ENCODE measurements around the gene CRIP2. TPM values are rescaled to one million over a fixed set of nuclear protein-coding genes. Genes with fewer than 3 reads are reported as not detected.

Gene CRIP2
- polyA plus RNA-seq, 1 donor from 2014 or later = 214 TPM

DNA sequence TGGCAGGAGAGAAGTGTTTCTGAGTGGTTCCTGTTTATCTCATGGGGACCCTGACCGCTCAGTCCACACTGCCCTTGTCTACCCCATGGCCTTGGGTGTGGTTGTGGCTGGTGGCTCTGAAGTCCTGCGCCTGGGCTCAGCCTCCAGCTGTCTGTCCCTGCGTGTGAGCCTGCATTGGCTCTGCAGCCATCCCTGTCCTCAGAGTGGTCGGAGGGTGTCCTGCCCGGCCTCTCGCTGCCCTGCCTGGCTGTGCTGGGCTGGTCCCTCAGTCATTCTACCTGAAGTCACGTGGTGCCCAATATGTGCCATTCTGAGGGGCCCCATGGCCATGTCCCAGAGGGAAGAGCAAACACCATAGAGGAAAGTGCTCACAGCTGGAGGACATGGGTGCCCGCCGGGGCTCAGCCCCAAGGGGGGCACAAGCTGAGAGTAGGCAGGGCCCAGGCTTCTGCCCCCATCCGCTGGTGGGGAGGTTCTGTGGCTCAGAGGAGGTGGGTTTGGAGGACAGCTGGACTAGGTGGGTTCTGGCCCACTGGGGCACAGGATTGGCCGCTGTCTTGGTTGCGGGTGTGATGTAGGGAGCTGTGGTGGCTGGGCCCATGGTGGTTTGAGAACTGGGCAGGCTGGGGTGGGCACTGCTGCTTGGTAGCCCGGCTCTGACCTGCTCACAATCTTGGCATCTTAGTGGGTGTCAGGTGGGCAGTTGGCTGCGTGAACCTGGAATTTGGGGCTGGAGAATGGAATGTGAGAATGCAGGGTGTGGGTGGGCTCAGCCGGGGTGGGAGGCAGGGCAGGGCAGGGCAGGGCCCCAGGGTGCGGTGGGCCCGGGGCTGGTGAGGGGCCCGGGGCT lies 28.1 kb downstream of the CRIP2 start:
- Histone ChIP-seq H3K4me2 (ENCODE audit: low read length) (no peak overlapping the region), H3K27me3 (ENCODE audit: insufficient read depth, low read depth, low read length) (no peaks in the 10 kb centered on the region), H2AFZ (ENCODE audit: low read depth, low read length) (no peak overlapping the region), H3K9me2 (ENCODE audit: insufficient read depth, low read length) (no peaks in the 10 kb centered on the region), H3K4me3 (ENCODE audit: low read length) (no peak overlapping the region), H3K9me3 (ENCODE audit: low read length) (no peaks in the 10 kb centered on the region), H3K9ac (ENCODE audit: low read length) (no peak overlapping the region), H3F3A (ENCODE audit: insufficient read depth, low read length, poor library complexity, severe bottlenecking) (no peaks in the 10 kb centered on the region), H4K20me1 (ENCODE audit: insufficient read depth) (no peaks in the 10 kb centered on the region), H3K27ac (ENCODE audit: low read length) (no peak overlapping the region), H3K36me3 (ENCODE audit: insufficient read depth, low read length) (no peaks in the 10 kb centered on the region), H3K79me2 (replicated peaks; ENCODE audit: insufficient read depth, low read length) (no peaks in the 10 kb centered on the region)
- no peak for TF ChIP-seq MXI1 (conservative IDR thresholded peaks at IDR 0.05; ENCODE audit: poor library complexity, severe bottlenecking)
- no peak for TF ChIP-seq EZH2 (IDR thresholded peaks at IDR 0.05; ENCODE audit: borderline replicate concordance, insufficient read depth, low read length, poor library complexity, severe bottlenecking)
- TF ChIP-seq, protein P1, sequence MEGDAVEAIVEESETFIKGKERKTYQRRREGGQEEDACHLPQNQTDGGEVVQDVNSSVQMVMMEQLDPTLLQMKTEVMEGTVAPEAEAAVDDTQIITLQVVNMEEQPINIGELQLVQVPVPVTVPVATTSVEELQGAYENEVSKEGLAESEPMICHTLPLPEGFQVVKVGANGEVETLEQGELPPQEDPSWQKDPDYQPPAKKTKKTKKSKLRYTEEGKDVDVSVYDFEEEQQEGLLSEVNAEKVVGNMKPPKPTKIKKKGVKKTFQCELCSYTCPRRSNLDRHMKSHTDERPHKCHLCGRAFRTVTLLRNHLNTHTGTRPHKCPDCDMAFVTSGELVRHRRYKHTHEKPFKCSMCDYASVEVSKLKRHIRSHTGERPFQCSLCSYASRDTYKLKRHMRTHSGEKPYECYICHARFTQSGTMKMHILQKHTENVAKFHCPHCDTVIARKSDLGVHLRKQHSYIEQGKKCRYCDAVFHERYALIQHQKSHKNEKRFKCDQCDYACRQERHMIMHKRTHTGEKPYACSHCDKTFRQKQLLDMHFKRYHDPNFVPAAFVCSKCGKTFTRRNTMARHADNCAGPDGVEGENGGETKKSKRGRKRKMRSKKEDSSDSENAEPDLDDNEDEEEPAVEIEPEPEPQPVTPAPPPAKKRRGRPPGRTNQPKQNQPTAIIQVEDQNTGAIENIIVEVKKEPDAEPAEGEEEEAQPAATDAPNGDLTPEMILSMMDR (IDR thresholded peaks at IDR 0.05; ENCODE audit: poor library complexity, severe bottlenecking) = no peak
- TF ChIP-seq SMC3 (conservative IDR thresholded peaks at IDR 0.05; ENCODE audit: poor library complexity) = no peak
- TF ChIP-seq, protein P2, sequence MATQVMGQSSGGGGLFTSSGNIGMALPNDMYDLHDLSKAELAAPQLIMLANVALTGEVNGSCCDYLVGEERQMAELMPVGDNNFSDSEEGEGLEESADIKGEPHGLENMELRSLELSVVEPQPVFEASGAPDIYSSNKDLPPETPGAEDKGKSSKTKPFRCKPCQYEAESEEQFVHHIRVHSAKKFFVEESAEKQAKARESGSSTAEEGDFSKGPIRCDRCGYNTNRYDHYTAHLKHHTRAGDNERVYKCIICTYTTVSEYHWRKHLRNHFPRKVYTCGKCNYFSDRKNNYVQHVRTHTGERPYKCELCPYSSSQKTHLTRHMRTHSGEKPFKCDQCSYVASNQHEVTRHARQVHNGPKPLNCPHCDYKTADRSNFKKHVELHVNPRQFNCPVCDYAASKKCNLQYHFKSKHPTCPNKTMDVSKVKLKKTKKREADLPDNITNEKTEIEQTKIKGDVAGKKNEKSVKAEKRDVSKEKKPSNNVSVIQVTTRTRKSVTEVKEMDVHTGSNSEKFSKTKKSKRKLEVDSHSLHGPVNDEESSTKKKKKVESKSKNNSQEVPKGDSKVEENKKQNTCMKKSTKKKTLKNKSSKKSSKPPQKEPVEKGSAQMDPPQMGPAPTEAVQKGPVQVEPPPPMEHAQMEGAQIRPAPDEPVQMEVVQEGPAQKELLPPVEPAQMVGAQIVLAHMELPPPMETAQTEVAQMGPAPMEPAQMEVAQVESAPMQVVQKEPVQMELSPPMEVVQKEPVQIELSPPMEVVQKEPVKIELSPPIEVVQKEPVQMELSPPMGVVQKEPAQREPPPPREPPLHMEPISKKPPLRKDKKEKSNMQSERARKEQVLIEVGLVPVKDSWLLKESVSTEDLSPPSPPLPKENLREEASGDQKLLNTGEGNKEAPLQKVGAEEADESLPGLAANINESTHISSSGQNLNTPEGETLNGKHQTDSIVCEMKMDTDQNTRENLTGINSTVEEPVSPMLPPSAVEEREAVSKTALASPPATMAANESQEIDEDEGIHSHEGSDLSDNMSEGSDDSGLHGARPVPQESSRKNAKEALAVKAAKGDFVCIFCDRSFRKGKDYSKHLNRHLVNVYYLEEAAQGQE (IDR thresholded peaks at IDR 0.05; ENCODE audit: borderline replicate concordance) = no peak

DNA sequence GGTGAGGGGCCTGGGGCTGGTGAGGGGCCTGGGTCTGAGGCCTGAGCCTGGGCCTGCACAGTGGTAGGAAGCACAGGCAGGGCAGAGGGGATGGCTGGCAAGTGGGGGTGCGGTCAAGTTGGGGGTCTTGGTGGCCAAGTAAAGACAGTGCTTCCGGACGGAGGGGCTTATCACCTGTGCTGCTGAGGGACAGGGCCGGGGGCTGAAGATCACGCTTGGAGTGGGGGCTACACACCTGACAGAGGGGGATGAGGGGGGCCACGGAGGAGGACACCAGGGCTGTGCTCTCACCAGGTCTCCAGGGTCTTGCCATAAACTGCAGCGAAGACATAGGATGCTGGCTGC lies 28.6 kb downstream of the CRIP2 start:
- H3K27ac ChIP-seq (ENCODE audit: low read length) = no peak overlapping the region
- H3K27me3 ChIP-seq (ENCODE audit: insufficient read depth, low read depth, low read length) = no peaks in the 10 kb centered on the region
- no peaks in the 10 kb centered on the region for H3F3A ChIP-seq (ENCODE audit: insufficient read depth, low read length, poor library complexity, severe bottlenecking)
- no peak overlapping the region for H3K4me3 ChIP-seq (ENCODE audit: low read length)
- no peaks in the 10 kb centered on the region for H4K20me1 ChIP-seq (ENCODE audit: insufficient read depth)
- no peaks in the 10 kb centered on the region for H3K9me3 ChIP-seq (ENCODE audit: low read length)
- no peak overlapping the region for H3K9ac ChIP-seq (ENCODE audit: low read length)
- no peak overlapping the region for H2AFZ ChIP-seq (ENCODE audit: low read depth, low read length)
- no peak overlapping the region for H3K4me2 ChIP-seq (ENCODE audit: low read length)
- TF ChIP-seq, protein P2 (IDR thresholded peaks at IDR 0.05; ENCODE audit: borderline replicate concordance) = no peak
- TF ChIP-seq EP300 (conservative IDR thresholded peaks at IDR 0.05; ENCODE audit: poor library complexity, severe bottlenecking) (no peak), RAD21 (conservative IDR thresholded peaks at IDR 0.05) (no peak), SMC3 (conservative IDR thresholded peaks at IDR 0.05; ENCODE audit: poor library complexity) (no peak)
- H3K9me2 ChIP-seq (ENCODE audit: insufficient read depth, low read length) = no peaks in the 10 kb centered on the region
- H3K79me2 ChIP-seq (replicated peaks; ENCODE audit: insufficient read depth, low read length) = no peaks in the 10 kb centered on the region
- no peaks in the 10 kb centered on the region for H3K36me3 ChIP-seq (ENCODE audit: insufficient read depth, low read length)

Data from neural cell (in vitro differentiated cells).